Astrocyte of the hippocampus (primary cell): ENCODE data around the gene NACC1.
"Not testable (repeated sequence)": the region's sequence is repeated elsewhere in the genome, so short reads cannot be mapped to it uniquely, and the experiment has no call there.

ENCODE experiments used
- DNase-seq: peaks from one replicate; pipeline ENCODE4 v3.0.0; 2011; ENCODE audit warnings: low read depth, low spot score

The NACC1 gene

GRCh38 chr19:13146763-13147563, 28.9 kb downstream of the NACC1 start:
- no peak for DNase-seq

DNA sequence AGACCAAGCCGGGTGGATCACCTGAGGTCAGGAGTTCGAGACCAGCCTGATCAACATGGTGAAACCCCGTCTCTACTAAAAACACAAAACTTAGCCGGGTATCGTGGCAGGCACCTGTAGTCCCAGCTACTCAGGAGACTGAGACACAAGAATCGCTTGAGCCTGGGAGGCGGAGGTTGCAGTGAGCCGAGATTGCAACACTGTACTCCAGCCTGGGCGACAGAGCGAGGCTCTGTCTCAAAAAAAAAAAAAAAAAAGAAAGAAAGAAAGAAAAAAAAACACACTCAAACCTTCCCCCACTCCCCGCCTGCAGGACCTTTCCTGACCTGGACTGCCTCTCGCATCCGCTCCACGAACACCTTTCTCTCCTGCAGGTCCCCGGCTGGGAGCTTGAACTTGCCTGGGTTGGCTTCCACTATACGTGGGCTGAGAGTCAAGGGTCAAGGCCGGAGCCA, 31.1 kb downstream of the NACC1 start:
- DNase-seq: not testable (repeated sequence)

DNA sequence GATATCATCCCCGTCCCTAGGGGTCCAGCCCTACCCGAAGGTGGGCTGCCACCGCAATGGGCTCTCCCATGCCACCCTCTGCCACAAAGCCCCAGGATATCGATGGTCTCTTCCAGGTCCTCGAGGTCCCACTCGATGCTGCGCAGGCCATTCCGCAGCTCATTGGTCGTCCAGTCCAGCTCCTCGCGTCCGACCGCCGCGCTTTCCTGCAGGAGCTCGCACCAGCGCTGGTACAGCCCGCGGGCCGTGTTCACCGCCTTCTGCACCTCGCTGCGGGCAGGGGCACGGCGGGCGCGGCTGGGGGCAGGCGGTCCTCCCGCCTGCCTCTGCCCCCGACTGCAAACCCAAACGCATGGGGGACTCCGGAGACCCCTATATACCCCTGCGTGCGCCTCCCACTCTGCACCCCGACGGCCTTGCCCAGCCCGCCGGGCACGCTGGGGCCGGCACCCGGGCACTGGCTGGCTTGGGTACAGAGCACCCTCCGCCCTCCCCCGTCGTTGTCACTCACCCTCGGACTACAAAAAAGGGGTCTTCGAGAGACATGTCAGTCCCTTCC, 31.6 kb downstream of the NACC1 start:
- DNase-seq: peak; percentile 75

- DNase-seq: peak; percentile 97
Observed at GRCh38 chr19:13150187-13150930, 32.3 kb downstream of the NACC1 start, which contains the start of the genes IER2 and STX10. Gene IER2, plus strand, starts transcription at chr19:13150411. Its CDS starts 2,776 bp downstream, at chr19:13153187. Gene STX10, minus strand, starts transcription at chr19:13150375. Its CDS starts 202 bp downstream, at chr19:13150173.

DNA sequence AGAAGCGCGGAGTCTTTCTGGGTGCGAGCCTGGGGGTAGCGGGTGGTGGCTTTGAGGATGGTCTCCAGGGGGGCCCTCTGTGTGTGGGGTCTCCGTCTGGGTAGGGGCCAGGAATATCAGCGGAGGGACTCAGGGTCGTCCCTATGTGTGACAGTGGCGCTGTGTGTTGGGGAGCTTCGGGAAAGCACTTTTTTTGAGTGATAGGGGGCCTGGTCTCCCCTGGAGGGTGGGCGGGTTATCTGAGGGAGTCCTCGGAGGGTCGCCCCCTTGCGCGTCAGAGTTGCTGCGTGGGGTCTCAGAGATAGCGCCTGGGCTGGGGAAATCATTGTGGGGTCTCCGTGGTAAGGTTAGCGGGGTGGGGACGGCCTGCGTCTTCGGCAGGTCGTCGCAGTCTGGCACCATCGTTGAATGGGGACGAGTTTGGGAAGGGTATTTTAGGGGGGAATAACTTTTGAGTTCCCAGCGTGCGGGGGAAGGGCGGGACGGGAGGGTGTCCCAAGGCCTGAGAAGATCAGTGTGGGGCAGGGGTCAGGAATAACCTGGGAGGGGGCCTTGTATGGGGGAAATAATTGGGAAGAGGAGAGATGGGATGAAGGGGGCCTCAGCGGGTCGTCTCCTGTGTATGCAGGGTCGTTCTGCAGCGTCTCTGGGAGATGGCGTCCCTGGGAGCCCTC, 33.0 kb downstream of the NACC1 start:
- no peak for DNase-seq

GRCh38 chr19:13151605-13152355, 33.7 kb downstream of the NACC1 start:
- DNase-seq: peak; percentile 99

DNA sequence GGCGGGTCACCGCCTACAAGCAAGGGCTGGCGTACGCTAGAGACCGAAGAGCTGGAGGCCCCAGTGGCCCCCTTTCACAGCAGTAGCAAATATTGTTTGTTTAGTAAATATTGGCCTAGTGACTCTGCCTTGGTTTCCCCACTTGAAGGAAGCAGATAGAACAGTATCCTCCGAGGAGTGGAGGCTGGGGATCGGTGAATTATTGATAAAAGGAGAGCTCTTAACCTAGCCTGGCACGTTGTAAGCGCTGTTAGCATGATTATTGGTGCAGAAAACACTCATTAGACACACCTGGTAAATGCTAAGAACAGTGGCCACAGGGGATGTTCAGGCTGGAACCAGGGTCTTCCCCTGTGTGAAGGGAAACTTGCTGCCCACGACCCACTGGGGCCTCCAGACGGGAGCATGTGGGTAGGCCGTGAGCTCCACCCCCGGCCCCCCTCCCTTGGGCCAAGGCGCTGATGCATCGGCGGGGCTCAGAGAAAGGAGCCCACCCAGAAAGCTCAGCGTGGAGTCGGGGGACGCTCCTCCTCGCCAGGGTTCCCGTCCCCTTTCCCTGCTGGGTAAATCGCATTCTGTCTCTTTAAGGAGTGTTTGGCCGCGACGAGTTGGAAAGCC, 34.4 kb downstream of the NACC1 start:
- no peak for DNase-seq

- DNase-seq: peak; percentile 97
Observed at GRCh38 chr19:13152974-13153568, 35.0 kb downstream of the NACC1 start.

GRCh38 chr19:13153569-13154240, 35.6 kb downstream of the NACC1 start:
- peak; percentile 70 for DNase-seq

GRCh38 chr19:13154241-13154778, 36.2 kb downstream of the NACC1 start:
- peak; percentile 94 for DNase-seq

DNA sequence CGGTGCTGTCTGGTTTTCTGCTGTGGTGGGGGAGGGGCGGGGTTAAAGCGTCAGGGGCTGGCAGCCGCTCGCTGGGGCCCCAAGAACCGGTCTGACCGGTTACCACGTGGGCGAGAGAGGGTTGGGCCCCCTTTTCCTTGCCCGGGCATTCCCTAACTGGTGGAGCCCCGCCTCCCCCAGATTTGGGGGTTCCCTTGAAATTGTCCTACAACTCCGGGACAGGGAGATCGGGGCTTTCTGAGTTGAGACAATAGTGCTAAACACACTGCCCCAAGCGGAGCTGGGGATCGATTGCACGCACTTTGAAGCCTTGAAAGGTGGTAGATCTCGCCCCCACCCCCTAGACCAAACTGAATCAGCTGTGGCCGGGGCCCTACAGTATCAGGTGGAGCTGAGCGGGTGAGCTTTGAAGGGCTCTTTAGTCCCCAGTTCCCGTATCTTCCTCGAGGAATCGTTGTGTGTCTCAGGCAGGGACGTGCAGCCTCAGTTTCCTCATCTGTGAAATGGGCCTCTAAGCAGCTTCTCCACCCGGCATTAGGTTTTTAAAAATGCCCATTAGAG, 36.9 kb downstream of the NACC1 start:
- DNase-seq: peak; percentile 70

- DNase-seq: peak; percentile 81
Observed at GRCh38 chr19:13155472-13156359, 37.7 kb downstream of the NACC1 start.

- no peak for DNase-seq
Observed at GRCh38 chr19:13159713-13160112, 41.6 kb downstream of the NACC1 start.

- DNase-seq: no peak
Observed at GRCh38 chr19:13160557-13160956, 42.5 kb downstream of the NACC1 start.

DNA sequence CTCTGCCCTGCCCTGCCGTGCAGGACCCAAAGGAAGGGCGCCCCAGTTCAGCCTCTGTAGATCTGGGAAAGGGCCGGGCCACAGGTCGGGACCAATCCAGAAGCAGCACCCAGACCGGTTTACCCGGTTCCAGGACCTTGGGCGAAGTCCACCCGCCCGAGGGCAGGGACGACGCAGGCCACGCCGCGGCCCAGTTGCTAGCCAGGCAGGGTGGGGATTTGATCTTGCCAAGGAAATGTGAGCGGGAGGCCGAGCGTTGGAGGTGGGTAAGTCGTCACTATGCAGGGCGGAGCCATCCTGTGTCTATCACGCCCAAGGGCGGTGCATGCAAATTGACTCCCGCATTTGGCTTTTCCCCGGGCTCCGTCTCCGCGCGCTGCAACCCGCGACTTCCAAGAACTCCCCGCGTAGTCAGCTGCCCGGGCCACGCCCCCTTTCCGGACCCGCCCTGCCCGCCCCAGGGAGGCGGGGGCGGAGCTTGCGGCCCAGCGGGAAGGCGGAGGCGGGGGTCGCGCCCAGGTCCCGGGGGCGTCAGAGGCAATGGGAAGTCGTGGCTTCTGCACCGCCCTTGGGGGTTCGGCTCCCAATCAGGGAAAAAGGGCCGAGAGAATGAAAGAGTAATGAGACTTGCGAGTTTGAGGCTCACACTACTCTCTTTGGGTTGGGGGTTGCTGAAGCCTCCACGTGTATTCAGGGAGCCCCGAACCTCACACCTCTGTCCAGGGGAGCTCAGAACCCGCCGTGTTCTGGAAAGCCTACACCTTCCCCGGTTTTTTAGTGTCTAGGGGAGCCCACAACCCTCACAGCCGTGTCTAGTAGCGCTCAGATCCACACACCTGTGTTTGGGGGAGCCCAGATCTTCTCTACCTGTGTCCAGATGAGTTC, 44.9 kb downstream of the NACC1 start:
- DNase-seq: peak; percentile 97

- peak; percentile 84 for DNase-seq
Observed at GRCh38 chr19:13163609-13164342, 45.7 kb downstream of the NACC1 start.
